GM13977 (cell line): ENCODE data around the gene MSANTD3.

Experiments used
- DNase-seq: peaks from one replicate; pipeline ENCODE4 v3.0.0; 2012; ENCODE audit warnings: low spot score
- CTCF ChIP-seq: IDR thresholded peaks from 2 replicates; pipeline ENCODE4 v1.5.1; 2012; ENCODE audit warnings: mild to moderate bottlenecking, control low read depth; ENCODE audit not compliant: insufficient read depth; ENCODE audit errors: extremely low read depth, missing control alignments
- in situ Hi-C: fragments of 300-500 bp; cut with MboI; formaldehyde crosslinking; loops from one replicate; pipeline ENCODE4 v1.12.0; 2022; ENCODE audit warnings: low sequenced_read_pairs, low pct_unique_long_range_greater_than_20kb, mixed read lengths, inconsistent platforms; ENCODE audit not compliant: unreplicated experiment

MSANTD3 gene

GRCh38 chr9:100449420-100449819, 22.5 kb downstream of the MSANTD3 start:
- no peak for TF ChIP-seq CTCF
- in situ Hi-C loops: no loop called here
- peak; percentile 51 for DNase-seq

- in situ Hi-C loops: no loop called here
- DNase-seq: no peak
- TF ChIP-seq CTCF: no peak
Observed at GRCh38 chr9:100452894-100453293, 26.0 kb downstream of the MSANTD3 start.

- in situ Hi-C loops: no loop called here
- DNase-seq: no peak
Observed at GRCh38 chr9:100455470-100455869, 28.5 kb downstream of the MSANTD3 start.

GRCh38 chr9:100457517-100457916, 30.6 kb downstream of the MSANTD3 start:
- DNase-seq: no peak
- no peak for TF ChIP-seq CTCF
- in situ Hi-C loops: no loop called here

More at GRCh38 chr9:100455470-100455869, 28.5 kb downstream of the MSANTD3 start:
- TF ChIP-seq CTCF: no peak

GRCh38 chr9:100459963-100460362, 33.0 kb downstream of the MSANTD3 start:
- no peak for DNase-seq
- TF ChIP-seq CTCF: no peak
- in situ Hi-C loops: no loop called here

GRCh38 chr9:100465274-100465673, 38.3 kb downstream of the MSANTD3 start:
- TF ChIP-seq CTCF: no peak
- DNase-seq: no peak
- in situ Hi-C loops: no loop called here

- no peak for TF ChIP-seq CTCF
- in situ Hi-C loops: no loop called here
- no peak for DNase-seq
Observed at GRCh38 chr9:100465761-100466160, 38.8 kb downstream of the MSANTD3 start.
